ENCODE measurements around the gene OR6N2.

- TF ChIP-seq REST (IDR thresholded peaks at IDR 0.05; ENCODE audit: insufficient read depth in 1 of 2, low read depth in 2 of 2, low read length in 2 of 2): no peak
- no peak for TF ChIP-seq POLR2AphosphoS5 (IDR thresholded peaks at IDR 0.05; ENCODE audit: low read depth, low read length)
- no peak for TF ChIP-seq TAF1 (IDR thresholded peaks at IDR 0.05; ENCODE audit: borderline replicate concordance, insufficient read depth, low read length)
Observed at GRCh38 chr1:158798531-158798930, 17.5 kb upstream of the OR6N2 start.

Measured in PFSK-1 (cell line).